HepG2 (cell line): ENCODE data around the gene MYL6. TPM values are rescaled to one million over a fixed set of nuclear protein-coding genes. Genes with fewer than 3 reads are reported as not detected.

Source experiments
- AGO2 ChIP-seq: fragments of 200-400 bp; formaldehyde crosslinking; optimal IDR thresholded peaks from 2 replicates; pipeline ENCODE3; 2017; ENCODE audit warnings: mild to moderate bottlenecking, low read depth, low read length, moderate library complexity
- BRD4 ChIP-seq: sonication (generic); formaldehyde crosslinking; IDR thresholded peaks from 2 replicates; pipeline ENCODE4 v1.4.0; 2020; ENCODE audit warnings: missing genetic modification reagents
- HMG20B ChIP-seq: conservative IDR thresholded peaks from 2 replicates; pipeline ENCODE4 v1.6.1; 2016; ENCODE audit warnings: missing genetic modification reagents, missing compliant biosample characterization
- MED13 ChIP-seq: sonication (generic); formaldehyde crosslinking; IDR thresholded peaks from 2 replicates; pipeline ENCODE4 v1.5.0; 2020; ENCODE audit warnings: missing genetic modification reagents
- NFE2 ChIP-seq: sonication (generic); formaldehyde crosslinking; IDR thresholded peaks from 2 replicates; pipeline ENCODE4 v1.4.0; 2020; ENCODE audit warnings: missing genetic modification reagents
- PAX8 ChIP-seq: sonication (generic); formaldehyde crosslinking; IDR thresholded peaks from 2 replicates; pipeline ENCODE4 v1.8.0; 2022; ENCODE audit warnings: mild to moderate bottlenecking, missing genetic modification reagents, borderline replicate concordance
- ZNF24 ChIP-seq: fragments of 450-650 bp; IDR thresholded peaks from 2 replicates; pipeline ENCODE4 v1.6.1; 2017; ENCODE audit warnings: antibody characterized with exemption, mild to moderate bottlenecking
- ZNF501 ChIP-seq: sonication (generic); formaldehyde crosslinking; IDR thresholded peaks from 2 replicates; pipeline ENCODE4 v1.5.1; 2020; ENCODE audit warnings: mild to moderate bottlenecking, moderate library complexity, missing genetic modification reagents
- ZNF510 ChIP-seq: sonication (generic); formaldehyde crosslinking; IDR thresholded peaks from 2 replicates; pipeline ENCODE4 v1.4.0; 2020; ENCODE audit warnings: low read depth, mild to moderate bottlenecking, missing genetic modification reagents
- ZNF562 ChIP-seq: sonication (generic); formaldehyde crosslinking; IDR thresholded peaks from 2 replicates; pipeline ENCODE4 v1.8.0; 2022; ENCODE audit warnings: missing genetic modification reagents, borderline replicate concordance
- ZNF614 ChIP-seq: IDR thresholded peaks from 2 replicates; pipeline ENCODE4 v1.6.1; 2018; ENCODE audit warnings: missing biosample characterization, missing genetic modification reagents, inconsistent platforms, borderline replicate concordance
- ZNF761 ChIP-seq: sonication (generic); formaldehyde crosslinking; conservative IDR thresholded peaks from 2 replicates; pipeline ENCODE4 v1.4.0; 2020; ENCODE audit warnings: mild to moderate bottlenecking, missing genetic modification reagents
- ZNF768 ChIP-seq: sonication (generic); formaldehyde crosslinking; IDR thresholded peaks from 2 replicates; pipeline ENCODE4 v1.4.0; 2020; ENCODE audit warnings: missing genetic modification reagents
- polyA plus RNA-seq, 8 experiments: library from polyadenylated mRNA; depleted of rRNA in 3 of 8; stranded (reverse) in 7 of 8; unstranded in 1 of 8; fragments of >200 nt; fragmentation: Illumina TruSeq in 4 of 8; extraction: Trizol in 4 of 8; gene quantifications; 2 replicates each; pipeline versions ENCODE4 v1.2.1 to v1.2.3, GENCODE V29; 2011 to 2016; ENCODE audit warnings: low read depth in 4 of 8, missing spikeins in 1 of 8, mixed read lengths in 1 of 8; ENCODE audit not compliant: insufficient read depth in 1 of 8
- total RNA-seq, 5 experiments: library from RNA; depleted of rRNA; stranded (reverse); fragments of >200 nt; fragmentation: Illumina TruSeq; extraction: Trizol; gene quantifications; 2 replicates each; pipeline ENCODE4 v1.2.3, GENCODE V29; 2016; ENCODE audit warnings: low read depth in 1 of 5
- TF ChIP-seq, protein P1 (sequence below): sonication (generic); formaldehyde crosslinking; IDR thresholded peaks from 2 replicates; pipeline ENCODE4 v1.8.1; 2023; ENCODE audit warnings: missing genetic modification reagents, inconsistent platforms, borderline replicate concordance
- TF ChIP-seq, protein P2 (sequence below): sonication (generic); formaldehyde crosslinking; IDR thresholded peaks from 2 replicates; pipeline ENCODE4 v1.5.1; 2020; ENCODE audit warnings: mild to moderate bottlenecking, missing genetic modification reagents, moderate library complexity
- TF ChIP-seq, protein P3 (sequence below): sonication (generic); formaldehyde crosslinking; IDR thresholded peaks from 2 replicates; pipeline ENCODE4 v1.8.1; 2023; ENCODE audit warnings: mild to moderate bottlenecking, moderate library complexity, missing genetic modification reagents
- TF ChIP-seq, protein P4 (sequence below): IDR thresholded peaks from 2 replicates; pipeline ENCODE4 v1.4.0; 2020; ENCODE audit warnings: mild to moderate bottlenecking, missing genetic modification reagents

The MYL6 gene
- total and polyA plus RNA-seq, 2 of the 13 experiments (the other 11 are each of a cell fraction or from before 2014, with no cell fraction given) = 1,127 to 1,192 TPM

DNA sequence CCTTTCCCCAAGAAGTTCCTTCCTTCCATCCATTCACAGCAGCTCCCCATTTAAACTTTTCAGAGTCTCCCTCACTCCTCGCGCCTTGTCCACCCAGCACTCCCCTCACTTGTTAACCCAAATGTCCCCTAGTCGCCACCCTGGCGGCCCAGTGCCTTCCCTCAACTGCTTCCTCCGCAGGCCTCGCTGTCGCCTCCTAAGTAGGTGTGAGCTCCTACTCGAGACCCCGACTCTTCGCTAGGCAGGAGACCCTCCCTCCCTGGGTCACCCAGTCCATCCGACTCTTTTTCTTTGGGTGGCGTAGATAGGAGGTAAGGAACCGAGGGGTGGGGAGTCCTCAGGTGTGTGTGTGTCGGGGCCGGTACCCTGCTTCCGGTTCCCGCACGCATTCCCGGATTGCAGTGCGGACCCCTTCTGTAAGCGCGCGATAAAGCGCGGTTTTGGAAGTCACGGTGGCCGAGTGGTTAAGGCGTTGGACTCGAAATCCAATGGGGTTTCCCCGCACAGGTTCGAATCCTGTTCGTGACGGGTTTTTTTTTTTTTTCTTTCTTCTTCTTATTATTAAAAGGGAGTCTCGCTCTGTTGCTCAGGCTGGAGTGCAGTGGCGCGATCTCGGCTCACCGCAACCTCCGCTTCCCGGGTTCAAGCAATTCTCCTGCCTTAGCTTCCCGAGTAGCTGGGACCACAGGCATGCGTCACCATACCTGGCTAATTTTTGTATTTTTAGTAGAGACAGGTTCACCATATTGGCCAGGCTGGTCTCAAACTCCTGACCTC is 31.9 kb downstream of the MYL6 start (continued):
- TF ChIP-seq, protein P1, sequence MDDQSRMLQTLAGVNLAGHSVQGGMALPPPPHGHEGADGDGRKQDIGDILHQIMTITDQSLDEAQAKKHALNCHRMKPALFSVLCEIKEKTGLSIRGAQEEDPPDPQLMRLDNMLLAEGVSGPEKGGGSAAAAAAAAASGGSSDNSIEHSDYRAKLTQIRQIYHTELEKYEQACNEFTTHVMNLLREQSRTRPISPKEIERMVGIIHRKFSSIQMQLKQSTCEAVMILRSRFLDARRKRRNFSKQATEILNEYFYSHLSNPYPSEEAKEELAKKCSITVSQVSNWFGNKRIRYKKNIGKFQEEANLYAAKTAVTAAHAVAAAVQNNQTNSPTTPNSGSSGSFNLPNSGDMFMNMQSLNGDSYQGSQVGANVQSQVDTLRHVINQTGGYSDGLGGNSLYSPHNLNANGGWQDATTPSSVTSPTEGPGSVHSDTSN (CRISPR knock-in tag) = no peak
- TF ChIP-seq PAX8 (no peak), ZNF562 (CRISPR knock-in tag) (no peak), ZNF501 (CRISPR knock-in tag) (peak; percentile 91), ZNF761 (CRISPR knock-in tag) (no peak; the same call in 1 of the 2 replicates), ZNF24 (peak; percentile 91), ZNF510 (CRISPR knock-in tag) (peak; percentile 62; the same call in 1 of the 2 replicates), BRD4 (0 out of 2 replicates have a peak, but pooled peaks have one; percentile 21), ZNF614 (no peak), MED13 (CRISPR knock-in tag) (no peak), NFE2 (CRISPR knock-in tag) (no peak), ZNF768 (CRISPR knock-in tag) (no peak), HMG20B (CRISPR knock-in tag) (0 out of 2 replicates have a peak, but pooled peaks have one; percentile 38), AGO2 (no peak)
- TF ChIP-seq, protein P2, sequence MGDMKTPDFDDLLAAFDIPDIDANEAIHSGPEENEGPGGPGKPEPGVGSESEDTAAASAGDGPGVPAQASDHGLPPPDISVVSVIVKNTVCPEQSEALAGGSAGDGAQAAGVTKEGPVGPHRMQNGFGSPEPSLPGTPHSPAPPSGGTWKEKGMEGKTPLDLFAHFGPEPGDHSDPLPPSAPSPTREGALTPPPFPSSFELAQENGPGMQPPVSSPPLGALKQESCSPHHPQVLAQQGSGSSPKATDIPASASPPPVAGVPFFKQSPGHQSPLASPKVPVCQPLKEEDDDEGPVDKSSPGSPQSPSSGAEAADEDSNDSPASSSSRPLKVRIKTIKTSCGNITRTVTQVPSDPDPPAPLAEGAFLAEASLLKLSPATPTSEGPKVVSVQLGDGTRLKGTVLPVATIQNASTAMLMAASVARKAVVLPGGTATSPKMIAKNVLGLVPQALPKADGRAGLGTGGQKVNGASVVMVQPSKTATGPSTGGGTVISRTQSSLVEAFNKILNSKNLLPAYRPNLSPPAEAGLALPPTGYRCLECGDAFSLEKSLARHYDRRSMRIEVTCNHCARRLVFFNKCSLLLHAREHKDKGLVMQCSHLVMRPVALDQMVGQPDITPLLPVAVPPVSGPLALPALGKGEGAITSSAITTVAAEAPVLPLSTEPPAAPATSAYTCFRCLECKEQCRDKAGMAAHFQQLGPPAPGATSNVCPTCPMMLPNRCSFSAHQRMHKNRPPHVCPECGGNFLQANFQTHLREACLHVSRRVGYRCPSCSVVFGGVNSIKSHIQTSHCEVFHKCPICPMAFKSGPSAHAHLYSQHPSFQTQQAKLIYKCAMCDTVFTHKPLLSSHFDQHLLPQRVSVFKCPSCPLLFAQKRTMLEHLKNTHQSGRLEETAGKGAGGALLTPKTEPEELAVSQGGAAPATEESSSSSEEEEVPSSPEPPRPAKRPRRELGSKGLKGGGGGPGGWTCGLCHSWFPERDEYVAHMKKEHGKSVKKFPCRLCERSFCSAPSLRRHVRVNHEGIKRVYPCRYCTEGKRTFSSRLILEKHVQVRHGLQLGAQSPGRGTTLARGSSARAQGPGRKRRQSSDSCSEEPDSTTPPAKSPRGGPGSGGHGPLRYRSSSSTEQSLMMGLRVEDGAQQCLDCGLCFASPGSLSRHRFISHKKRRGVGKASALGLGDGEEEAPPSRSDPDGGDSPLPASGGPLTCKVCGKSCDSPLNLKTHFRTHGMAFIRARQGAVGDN (CRISPR knock-in tag) = peak; percentile 81
- TF ChIP-seq, protein P3, sequence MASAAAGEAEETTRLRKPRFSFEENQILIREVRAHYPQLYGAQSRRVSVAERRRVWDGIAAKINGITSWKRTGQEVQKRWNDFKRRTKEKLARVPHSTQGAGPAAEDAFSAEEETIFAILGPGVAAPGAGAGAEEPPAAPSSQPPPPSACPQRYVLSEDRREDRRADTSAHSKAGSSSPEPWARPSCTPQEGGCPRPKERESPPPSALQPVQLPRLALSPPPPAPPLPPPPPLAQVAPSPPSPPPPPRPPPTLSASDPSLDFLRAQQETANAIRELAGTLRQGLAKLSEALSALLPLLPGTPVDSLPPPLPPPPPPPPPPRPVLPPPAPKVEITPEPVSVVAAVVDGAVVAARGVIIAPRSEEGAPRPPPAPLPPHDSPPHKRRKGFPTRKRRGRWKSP = peak; percentile 13; the same call in 1 of the 2 replicates
- TF ChIP-seq, protein P4, sequence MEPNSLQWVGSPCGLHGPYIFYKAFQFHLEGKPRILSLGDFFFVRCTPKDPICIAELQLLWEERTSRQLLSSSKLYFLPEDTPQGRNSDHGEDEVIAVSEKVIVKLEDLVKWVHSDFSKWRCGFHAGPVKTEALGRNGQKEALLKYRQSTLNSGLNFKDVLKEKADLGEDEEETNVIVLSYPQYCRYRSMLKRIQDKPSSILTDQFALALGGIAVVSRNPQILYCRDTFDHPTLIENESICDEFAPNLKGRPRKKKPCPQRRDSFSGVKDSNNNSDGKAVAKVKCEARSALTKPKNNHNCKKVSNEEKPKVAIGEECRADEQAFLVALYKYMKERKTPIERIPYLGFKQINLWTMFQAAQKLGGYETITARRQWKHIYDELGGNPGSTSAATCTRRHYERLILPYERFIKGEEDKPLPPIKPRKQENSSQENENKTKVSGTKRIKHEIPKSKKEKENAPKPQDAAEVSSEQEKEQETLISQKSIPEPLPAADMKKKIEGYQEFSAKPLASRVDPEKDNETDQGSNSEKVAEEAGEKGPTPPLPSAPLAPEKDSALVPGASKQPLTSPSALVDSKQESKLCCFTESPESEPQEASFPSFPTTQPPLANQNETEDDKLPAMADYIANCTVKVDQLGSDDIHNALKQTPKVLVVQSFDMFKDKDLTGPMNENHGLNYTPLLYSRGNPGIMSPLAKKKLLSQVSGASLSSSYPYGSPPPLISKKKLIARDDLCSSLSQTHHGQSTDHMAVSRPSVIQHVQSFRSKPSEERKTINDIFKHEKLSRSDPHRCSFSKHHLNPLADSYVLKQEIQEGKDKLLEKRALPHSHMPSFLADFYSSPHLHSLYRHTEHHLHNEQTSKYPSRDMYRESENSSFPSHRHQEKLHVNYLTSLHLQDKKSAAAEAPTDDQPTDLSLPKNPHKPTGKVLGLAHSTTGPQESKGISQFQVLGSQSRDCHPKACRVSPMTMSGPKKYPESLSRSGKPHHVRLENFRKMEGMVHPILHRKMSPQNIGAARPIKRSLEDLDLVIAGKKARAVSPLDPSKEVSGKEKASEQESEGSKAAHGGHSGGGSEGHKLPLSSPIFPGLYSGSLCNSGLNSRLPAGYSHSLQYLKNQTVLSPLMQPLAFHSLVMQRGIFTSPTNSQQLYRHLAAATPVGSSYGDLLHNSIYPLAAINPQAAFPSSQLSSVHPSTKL (CRISPR knock-in tag) = peak; percentile 46
